Measurements from ENCODE around the gene OR2C3. TPM values are rescaled to one million over a fixed set of nuclear protein-coding genes. Genes with fewer than 3 reads are reported as not detected.

The OR2C3 gene
- total RNA-seq, 4 donors from 2014 or later = not detected

GRCh38 chr1:247548769-247549182 lies 12.5 kb upstream of the OR2C3 start, which contains the start of gene GCSAML:
TSS of gene GCSAML (plus strand) at chr1:247549134. CDS start at chr1:247549192, 58 bp downstream.
- intact Hi-C loops (cut with DNase I) = no loop called here
- no peaks in the 10 kb centered on the region for H3K9me3 ChIP-seq
- DNase-seq = no peak
- WGBS, 2 donors = 83 to 86% methylated on average over 13 of the region's 13 CpGs
- H3K27ac ChIP-seq = no peak within 1 kb of the TSS
- TF ChIP-seq POLR2A (IDR thresholded peaks at IDR 0.05) = no peak
- no peak within 1 kb of the TSS for H3K4me3 ChIP-seq (replicated peaks in 1 of 3)
- no peaks in the 10 kb centered on the region for H3K4me1 ChIP-seq
- H3K36me3 ChIP-seq = no peaks in the 10 kb centered on the region
- no peaks in the 10 kb centered on the region for H3K27me3 ChIP-seq

GRCh38 chr1:247548092-247548491 lies 11.9 kb upstream of the OR2C3 start:
- WGBS, 2 donors = 77 to 81% methylated on average over 5 of the region's 5 CpGs

GRCh38 chr1:247542811-247543210 lies 6.6 kb upstream of the OR2C3 start:
- no peak for TF ChIP-seq POLR2A (IDR thresholded peaks at IDR 0.05)
- TF ChIP-seq CTCF (IDR thresholded peaks at IDR 0.05) = no peak
- Histone ChIP-seq H3K4me1 (no peaks in the 10 kb centered on the region), H3K27me3 (no peaks in the 10 kb centered on the region), H3K9me3 (no peaks in the 10 kb centered on the region), H3K4me3 (replicated peaks in 1 of 3) (no peak overlapping the region), H3K27ac (no peak overlapping the region), H3K36me3 (no peaks in the 10 kb centered on the region)
- intact Hi-C loops (cut with DNase I) = no loop called here
- 80 to 84% methylated on average over 3 of the region's 3 CpGs for WGBS, 2 donors
- no peak for DNase-seq

More at GRCh38 chr1:247548092-247548491, 11.9 kb upstream of the OR2C3 start:
- no peak for DNase-seq
- TF ChIP-seq POLR2A (IDR thresholded peaks at IDR 0.05) = no peak
- TF ChIP-seq CTCF (IDR thresholded peaks at IDR 0.05) = no peak
- no peak overlapping the region for H3K27ac ChIP-seq
- H3K36me3 ChIP-seq = no peaks in the 10 kb centered on the region
- H3K4me3 ChIP-seq (replicated peaks in 1 of 3) = no peak overlapping the region
- H3K27me3 ChIP-seq = no peaks in the 10 kb centered on the region
- no peaks in the 10 kb centered on the region for H3K9me3 ChIP-seq
- intact Hi-C loops (cut with DNase I) = no loop called here
- no peaks in the 10 kb centered on the region for H3K4me1 ChIP-seq

GRCh38 chr1:247540581-247540980 lies 4.3 kb upstream of the OR2C3 start:
- TF ChIP-seq CTCF (IDR thresholded peaks at IDR 0.05) = no peak
- Histone ChIP-seq H3K27ac (no peak overlapping the region), H3K9me3 (no peaks in the 10 kb centered on the region), H3K4me1 (no peaks in the 10 kb centered on the region), H3K36me3 (no peaks in the 10 kb centered on the region), H3K4me3 (replicated peaks in 1 of 3) (no peak overlapping the region), H3K27me3 (no peaks in the 10 kb centered on the region)
- intact Hi-C loops (cut with DNase I) = no loop called here
- no peak for DNase-seq
- 53 to 65% methylated on average over 7 of the region's 7 CpGs for WGBS, 2 donors

GRCh38 chr1:247539215-247539614 lies 3.0 kb upstream of the OR2C3 start:
- Histone ChIP-seq H3K36me3 (no peaks in the 10 kb centered on the region), H3K9me3 (no peaks in the 10 kb centered on the region), H3K27ac (no peak overlapping the region), H3K4me1 (no peaks in the 10 kb centered on the region), H3K27me3 (no peaks in the 10 kb centered on the region), H3K4me3 (replicated peaks in 1 of 3) (no peak overlapping the region)
- no peak for DNase-seq
- TF ChIP-seq POLR2A (IDR thresholded peaks at IDR 0.05) (no peak), CTCF (IDR thresholded peaks at IDR 0.05) (no peak)
- intact Hi-C loops (cut with DNase I) = no loop called here
- WGBS, 2 donors = 84 to 85% methylated on average over 6 of the region's 6 CpGs

- H3K36me3 ChIP-seq = no peaks in the 10 kb centered on the region
- intact Hi-C loops (cut with DNase I) = no loop called here
- H3K9me3 ChIP-seq = no peaks in the 10 kb centered on the region
- DNase-seq = no peak
- no peak overlapping the region for H3K4me3 ChIP-seq (replicated peaks in 1 of 3)
- 83 to 93% methylated on average over 5 of the region's 5 CpGs for WGBS, 2 donors
- H3K4me1 ChIP-seq = no peaks in the 10 kb centered on the region
- H3K27ac ChIP-seq = no peak overlapping the region
- H3K27me3 ChIP-seq = no peaks in the 10 kb centered on the region
- TF ChIP-seq CTCF (IDR thresholded peaks at IDR 0.05) (no peak), POLR2A (IDR thresholded peaks at IDR 0.05) (no peak)
Measured at GRCh38 chr1:247538561-247538960, 2.3 kb upstream of the OR2C3 start.

All from thyroid gland (tissue), 4 donors.